GM19193 (cell line): ENCODE data around the gene CABP7.

Experiments
- POLR2A ChIP-seq: IDR thresholded peaks from 4 replicates; pipeline ENCODE4 v1.6.1; 2011; ENCODE audit not compliant: insufficient read depth, insufficient read length; ENCODE audit errors: extremely low read depth

CABP7 gene

DNA sequence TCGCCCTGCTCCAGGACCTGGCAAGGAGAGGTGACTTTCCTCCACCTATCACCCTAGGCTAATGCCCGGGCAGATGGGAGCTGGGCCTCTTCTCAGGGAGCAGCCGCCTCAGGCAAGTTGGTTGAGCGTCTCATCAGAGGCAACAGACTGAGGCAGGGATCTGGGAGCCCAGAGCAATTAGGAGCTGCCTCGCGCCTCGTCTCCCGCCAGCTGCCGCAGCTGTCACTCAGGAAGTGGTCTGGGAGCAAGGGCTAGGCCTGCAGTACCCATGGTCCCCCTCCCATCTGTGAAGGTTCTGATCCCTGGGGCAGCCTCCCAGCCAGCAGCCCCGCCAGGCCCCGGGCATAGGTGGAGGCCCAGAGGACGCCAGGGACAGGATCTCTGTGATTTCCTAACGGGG is 4.6 kb upstream of the CABP7 start:
- TF ChIP-seq POLR2A, result no peak

- no peak for TF ChIP-seq POLR2A
Observed at GRCh38 chr22:29715705-29716104, 4.1 kb upstream of the CABP7 start.

DNA sequence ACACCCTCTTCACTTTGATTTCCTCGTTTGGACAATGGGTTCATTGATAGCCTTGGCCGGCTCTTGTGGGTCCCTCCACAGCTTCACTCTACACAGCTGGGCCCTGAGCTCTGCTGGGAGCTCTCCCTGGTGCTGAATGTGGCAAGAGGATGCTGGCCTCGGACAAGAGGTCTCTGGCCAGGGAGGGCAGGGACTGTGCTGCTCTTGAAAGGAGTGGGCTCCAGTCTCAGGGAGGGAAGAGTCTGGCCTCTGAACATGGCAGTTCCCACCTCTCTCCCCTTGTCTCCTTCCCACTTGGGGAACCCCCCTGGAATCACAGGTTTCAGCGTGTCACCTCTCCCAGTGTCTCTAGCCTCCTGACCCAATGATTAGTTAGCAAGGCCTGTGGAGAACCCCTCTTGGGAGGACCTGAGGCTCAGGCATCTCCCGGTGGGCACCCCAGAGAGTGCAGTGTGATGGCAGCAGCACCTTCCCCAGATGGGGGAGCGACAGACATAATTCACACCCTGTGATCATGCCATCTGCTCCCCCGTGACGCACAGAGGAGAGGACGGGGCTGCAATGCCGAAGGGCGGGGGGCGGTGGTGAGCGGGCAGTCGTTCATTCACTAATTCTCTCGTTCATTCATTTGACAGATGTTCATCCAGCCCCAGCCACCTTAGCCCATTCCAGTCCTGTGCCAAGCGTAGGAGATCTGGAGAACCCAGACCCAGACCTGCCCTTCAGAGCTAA is 2.8 kb upstream of the CABP7 start:
- TF ChIP-seq POLR2A, result no peak

- TF ChIP-seq POLR2A, result no peak
Observed at GRCh38 chr22:29717789-29718188, 2.0 kb upstream of the CABP7 start.

DNA sequence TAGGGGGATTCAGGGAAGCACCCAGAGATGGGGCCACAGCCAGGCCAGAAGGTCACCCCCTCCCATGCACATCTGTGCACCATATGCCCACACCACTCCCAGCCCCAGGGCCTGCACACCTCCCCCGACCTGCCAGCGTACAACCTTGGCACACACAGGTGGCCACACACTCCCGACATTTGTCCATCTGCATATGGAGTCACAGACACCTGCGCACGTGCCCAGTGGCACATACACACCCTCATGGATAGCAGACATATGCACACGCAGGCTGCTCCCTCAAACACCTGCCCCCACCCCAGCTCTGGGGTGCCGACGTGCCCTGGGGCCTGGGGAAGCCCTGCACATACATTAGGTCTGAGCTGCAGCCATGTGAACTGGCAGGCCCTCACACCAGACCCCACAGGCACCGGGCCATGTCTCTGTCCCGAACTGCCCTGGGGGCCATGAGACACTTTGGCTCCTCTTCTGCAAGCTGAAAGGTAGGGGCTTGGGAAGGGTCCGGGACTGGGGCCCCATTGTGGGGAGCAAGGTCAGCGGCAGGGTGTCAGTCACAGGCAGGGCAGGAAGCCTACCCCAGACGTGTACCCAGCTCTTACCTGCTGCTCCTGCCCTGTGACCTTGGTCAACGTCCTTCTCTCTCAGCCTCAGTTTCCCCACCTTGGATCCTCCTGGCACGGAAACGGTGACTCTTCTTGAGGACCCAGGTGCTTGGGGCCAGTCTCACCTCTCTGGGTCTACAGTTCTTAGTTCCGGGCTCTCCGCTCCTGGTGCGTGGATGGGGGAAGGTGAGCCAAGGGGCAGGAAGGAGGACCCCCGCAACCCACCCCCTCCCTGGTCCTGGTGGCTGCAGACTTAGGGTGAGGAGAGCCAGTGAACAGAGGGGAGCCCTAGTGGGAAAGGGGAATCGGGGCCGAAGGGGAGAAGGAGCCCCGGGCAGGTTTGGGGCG is 579 bp upstream of the CABP7 start:
- no peak for TF ChIP-seq POLR2A

GRCh38 chr22:29720811-29721323 is 1.1 kb downstream of the CABP7 start:
- TF ChIP-seq POLR2A, result no peak

DNA sequence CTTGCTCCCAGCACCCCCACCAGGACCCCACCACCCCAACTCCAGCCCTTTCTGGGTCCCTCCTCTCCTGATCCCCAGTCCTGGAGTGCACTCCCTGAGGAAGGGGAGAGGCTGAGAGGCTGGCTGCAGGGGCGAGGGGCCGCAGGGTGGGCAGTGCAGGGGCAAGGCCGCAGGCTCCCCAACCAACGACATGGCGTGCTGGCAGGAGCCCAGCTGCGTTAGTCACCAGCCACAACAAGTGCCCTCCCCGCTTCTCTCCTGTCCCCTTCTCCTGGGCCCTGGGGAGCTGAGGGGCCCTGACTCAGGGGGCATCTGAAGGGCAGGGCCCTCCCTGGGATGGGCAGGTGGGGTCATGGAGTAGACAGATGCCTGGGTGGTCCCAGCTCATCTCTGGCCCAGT is 2.3 kb downstream of the CABP7 start:
- TF ChIP-seq POLR2A, result no peak

- no peak for TF ChIP-seq POLR2A
Observed at GRCh38 chr22:29722587-29722986, 2.8 kb downstream of the CABP7 start.

DNA sequence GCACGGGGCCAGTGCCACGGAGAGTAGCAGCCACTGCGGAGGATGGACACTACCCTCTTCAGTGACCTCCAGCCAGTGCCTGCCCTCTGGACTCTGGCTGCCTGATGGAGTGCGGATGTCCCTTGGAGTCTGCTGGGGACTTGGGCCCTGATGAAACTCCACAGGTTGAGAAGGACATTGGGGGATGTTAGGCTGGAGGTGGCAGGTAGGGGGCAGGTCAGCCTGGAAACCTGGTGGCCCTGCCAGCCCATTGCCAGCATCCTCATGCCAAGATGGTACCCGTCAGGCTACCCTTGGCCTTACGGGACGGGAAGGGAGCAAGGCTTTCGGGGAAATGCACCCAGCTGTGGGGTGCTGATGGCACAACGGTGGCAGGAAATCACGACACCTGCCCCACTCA is 4.0 kb downstream of the CABP7 start:
- no peak for TF ChIP-seq POLR2A

DNA sequence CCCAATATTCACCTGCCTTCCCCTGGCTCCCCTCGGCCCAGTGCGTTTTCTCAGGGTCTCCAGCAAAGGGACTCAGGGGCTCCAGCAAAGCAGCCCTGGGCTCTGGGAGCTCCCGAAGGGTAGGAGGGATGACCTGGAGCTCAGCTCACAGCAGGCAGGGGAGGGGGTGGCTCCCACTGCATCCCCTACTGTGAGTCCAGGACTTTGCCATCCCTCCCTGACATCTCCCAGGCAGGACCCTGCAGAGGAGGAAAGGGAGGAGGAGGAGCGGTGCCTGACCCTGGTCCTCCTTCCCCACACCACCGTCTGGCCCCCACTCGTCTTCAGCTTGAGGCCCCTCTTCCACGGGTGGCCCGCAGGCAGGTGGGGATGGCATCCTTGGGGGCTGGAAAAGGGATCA is 5.0 kb downstream of the CABP7 start:
- TF ChIP-seq POLR2A, result no peak

DNA sequence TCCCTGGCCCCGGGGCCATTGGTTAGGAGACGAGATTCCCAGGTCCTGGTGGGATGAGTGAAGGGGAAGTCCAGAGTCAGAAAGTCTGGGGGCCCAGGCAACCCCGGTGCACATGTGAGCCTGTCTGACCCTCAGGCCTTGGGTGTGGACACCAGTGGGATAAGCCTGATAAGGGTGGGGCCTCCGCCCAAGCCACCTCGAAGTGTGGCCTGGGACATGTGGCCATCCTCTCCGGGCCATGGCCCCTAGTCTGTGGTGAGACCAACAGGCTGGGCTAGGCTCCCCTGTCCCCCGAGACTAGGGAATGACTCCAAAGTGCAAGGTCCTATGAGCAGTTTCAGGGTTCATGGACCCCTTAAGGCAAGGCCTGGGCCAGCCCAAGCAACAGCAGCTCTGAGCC is 6.3 kb downstream of the CABP7 start:
- TF ChIP-seq POLR2A, result no peak

- TF ChIP-seq POLR2A, result no peak
Observed at GRCh38 chr22:29726512-29727130, 6.8 kb downstream of the CABP7 start.

DNA sequence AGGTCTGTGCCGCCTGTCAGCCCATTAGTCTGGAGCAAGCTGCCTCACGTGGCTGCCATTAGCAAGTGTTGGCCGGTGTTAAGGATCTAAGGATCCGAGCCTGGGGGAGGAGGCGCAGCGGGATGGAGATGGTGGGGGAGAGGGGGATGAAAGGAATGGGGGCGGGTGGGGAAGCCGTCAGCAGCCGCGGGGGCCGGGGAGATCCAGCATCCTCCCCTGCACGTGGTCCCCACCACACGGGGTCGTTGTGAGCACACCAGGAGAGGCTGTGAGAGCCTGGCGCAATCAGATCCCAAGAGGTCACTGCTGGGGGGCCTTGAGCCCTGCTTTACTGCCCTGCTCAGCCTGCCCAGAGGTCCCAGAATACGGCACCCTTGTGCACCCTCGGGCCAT is 7.3 kb downstream of the CABP7 start:
- no peak for TF ChIP-seq POLR2A

- no peak for TF ChIP-seq POLR2A
Observed at GRCh38 chr22:29729161-29729560, 9.4 kb downstream of the CABP7 start.
